GM19193 (cell line): ENCODE data around the gene SMAP1.

ENCODE experiments used
- POLR2A ChIP-seq: IDR thresholded peaks from 4 replicates; pipeline ENCODE4 v1.6.1; 2011; ENCODE audit not compliant: insufficient read depth, insufficient read length; ENCODE audit errors: extremely low read depth

The SMAP1 gene

GRCh38 chr6:70839286-70840266 lies 171.9 kb downstream of the SMAP1 start:
- TF ChIP-seq POLR2A, result no peak

GRCh38 chr6:70841112-70841511 lies 173.4 kb downstream of the SMAP1 start:
- TF ChIP-seq POLR2A, result no peak

GRCh38 chr6:70842541-70842940 lies 174.9 kb downstream of the SMAP1 start:
- no peak for TF ChIP-seq POLR2A

GRCh38 chr6:70843328-70843918 lies 175.7 kb downstream of the SMAP1 start:
- TF ChIP-seq POLR2A, result no peak

- TF ChIP-seq POLR2A, result no peak
Measured at GRCh38 chr6:70844301-70844700, 176.6 kb downstream of the SMAP1 start.

- TF ChIP-seq POLR2A, result no peak
Measured at GRCh38 chr6:70846207-70846835, 178.6 kb downstream of the SMAP1 start.

- no peak for TF ChIP-seq POLR2A
Measured at GRCh38 chr6:70847106-70848084, 179.7 kb downstream of the SMAP1 start.

GRCh38 chr6:70849348-70850069 lies 181.8 kb downstream of the SMAP1 start:
- TF ChIP-seq POLR2A, result no peak

- no peak for TF ChIP-seq POLR2A
Measured at GRCh38 chr6:70852667-70853246, 185.1 kb downstream of the SMAP1 start.

- no peak for TF ChIP-seq POLR2A
Measured at GRCh38 chr6:70857387-70858077, 189.8 kb downstream of the SMAP1 start.

GRCh38 chr6:70860045-70860444 lies 192.4 kb downstream of the SMAP1 start:
- TF ChIP-seq POLR2A, result no peak

GRCh38 chr6:70860920-70861319 lies 193.2 kb downstream of the SMAP1 start:
- no peak for TF ChIP-seq POLR2A

GRCh38 chr6:70863343-70863742 lies 195.7 kb downstream of the SMAP1 start:
- TF ChIP-seq POLR2A, result no peak
